IMR-90 (cell line): Measurements from ENCODE around the gene GYS1.

Experiments
- BHLHE40 ChIP-seq: fragments of 150-350 bp; IDR thresholded peaks from 2 replicates; pipeline ENCODE4 v1.6.1; 2016; ENCODE audit warnings: mild to moderate bottlenecking, low read depth, low read length
- CEBPB ChIP-seq: IDR thresholded peaks from 2 replicates; pipeline ENCODE4 v1.6.1; 2012; ENCODE audit warnings: low read depth, low read length, improper control_type of control experiment
- CTCF ChIP-seq: conservative IDR thresholded peaks from 2 replicates; pipeline ENCODE4 v1.5.1; 2012; ENCODE audit warnings: mild to moderate bottlenecking, low read depth, low read length, improper control_type of control experiment
- FOS ChIP-seq: fragments of 150-350 bp; IDR thresholded peaks from 2 replicates; pipeline ENCODE4 v1.6.1; 2016; ENCODE audit warnings: low read depth, low read length
- MAFK ChIP-seq: IDR thresholded peaks from 2 replicates; pipeline ENCODE4 v1.6.1; 2012; ENCODE audit warnings: low read depth, low read length, improper control_type of control experiment
- MAZ ChIP-seq: IDR thresholded peaks from 2 replicates; pipeline ENCODE4 v1.6.1; 2012; ENCODE audit warnings: low read depth, mild to moderate bottlenecking, low read length, improper control_type of control experiment, moderate library complexity, borderline replicate concordance
- POLR2A ChIP-seq: IDR thresholded peaks from 2 replicates; pipeline ENCODE4 v1.6.1; 2012; ENCODE audit warnings: mild to moderate bottlenecking, low read depth, low read length
- RFX5 ChIP-seq: IDR thresholded peaks from 2 replicates; pipeline ENCODE4 v1.8.0; 2012; ENCODE audit warnings: low read depth, mild to moderate bottlenecking, low read length, moderate library complexity
- SMC3 ChIP-seq: fragments of 150-350 bp; IDR thresholded peaks from 2 replicates; pipeline ENCODE4 v1.6.1; 2016; ENCODE audit warnings: low read depth, mild to moderate bottlenecking, antibody characterized with exemption, low read length, moderate library complexity

- TF ChIP-seq CTCF, result peak; percentile 52
- TF ChIP-seq MAFK, result no peak
- TF ChIP-seq RFX5, result no peak
- no peak for TF ChIP-seq FOS
- no peak for TF ChIP-seq POLR2A
- TF ChIP-seq CEBPB, result no peak
- no peak for TF ChIP-seq BHLHE40
- peak; percentile 29; the same call in 1 of the 2 replicates for TF ChIP-seq SMC3
- TF ChIP-seq MAZ, result no peak
These were observed 4.9 kb upstream of the GYS1 start for GRCh38 chr19:48997972-48998371.
